Stimulated activated naive B cell treated with anti-CD40 and anti-IgM and Interleukin-4, amounts not matched to agents 10 μg/mL and 1 μg/mL and 100 μg/mL, for 72 hours (primary cell): ENCODE data around the gene PON3.

ENCODE experiments used
- ATAC-seq, 2 donors: fragments of 150-1000 bp; cut with Tn5 transposase; replicated peaks; 2 replicates each; pipeline ENCODE4 v1.10.0; 2021; ENCODE audit warnings: moderate library complexity in 1 of 2
- DNase-seq: peaks from one replicate; pipeline ENCODE4 v3.0.0; 2021
- H3K27ac Mint-ChIP-seq: one replicate; pipeline ENCODE4 v1.8.0; 2022; ENCODE audit warnings: mild to moderate bottlenecking, mixed read lengths
- H3K27me3 Mint-ChIP-seq, 2 donors: one replicate each; pipeline ENCODE4 v1.8.0; 2022; ENCODE audit warnings: mixed read lengths in 2 of 2
- H3K36me3 Mint-ChIP-seq, 2 donors: one replicate each; pipeline ENCODE4 v1.8.0; 2022; ENCODE audit warnings: mixed read lengths in 2 of 2, mild to moderate bottlenecking in 1 of 2
- H3K4me1 Mint-ChIP-seq, 2 donors: one replicate each; pipeline ENCODE4 v1.8.0; 2022; ENCODE audit warnings: mixed read lengths in 2 of 2, mild to moderate bottlenecking in 1 of 2
- H3K4me3 Mint-ChIP-seq, 2 donors: one replicate each; pipeline ENCODE4 v1.8.0; 2022; ENCODE audit warnings: mild to moderate bottlenecking in 2 of 2, mixed read lengths in 2 of 2, moderate library complexity in 1 of 2
- H3K9me3 Mint-ChIP-seq, 2 donors: one replicate each; pipeline ENCODE4 v1.8.0; 2022; ENCODE audit warnings: mixed read lengths in 2 of 2, mild to moderate bottlenecking in 1 of 2

Gene PON3

GRCh38 chr7:95342029-95342428 is 54.1 kb downstream of the PON3 start:
- ATAC-seq (no peak), DNase-seq (no peak)
- Mint-ChIP-seq H3K9me3 (peaks cover 0 to 3% of the 10 kb centered on the region in 2 donors), H3K36me3 (peaks cover 0 to 4% of the 10 kb centered on the region in 2 donors), H3K27ac (no peak overlapping the region), H3K4me3 (no peak overlapping the region), H3K4me1 (peaks cover 0 to 5% of the 10 kb centered on the region in 2 donors), H3K27me3 (peaks cover 5 to 10% of the 10 kb centered on the region in 2 donors)

- H3K9me3 Mint-ChIP-seq, result peaks cover 0 to 3% of the 10 kb centered on the region in 2 donors
- peaks cover 0 to 4% of the 10 kb centered on the region in 2 donors for H3K36me3 Mint-ChIP-seq
- ATAC-seq (no peak), DNase-seq (no peak)
- no peak overlapping the region for H3K4me3 Mint-ChIP-seq
- H3K27me3 Mint-ChIP-seq, result peaks cover 5 to 10% of the 10 kb centered on the region in 2 donors
- no peak overlapping the region for H3K27ac Mint-ChIP-seq
- H3K4me1 Mint-ChIP-seq, result peaks cover 0 to 5% of the 10 kb centered on the region in 2 donors
These were observed 55.7 kb downstream of the PON3 start for GRCh38 chr7:95340491-95340890.

GRCh38 chr7:95338832-95339231 is 57.3 kb downstream of the PON3 start:
- Mint-ChIP-seq H3K27me3 (peaks cover 4 to 5% of the 10 kb centered on the region in 2 donors), H3K36me3 (peaks cover 0 to 4% of the 10 kb centered on the region in 2 donors), H3K27ac (no peak overlapping the region), H3K4me3 (no peak overlapping the region), H3K4me1 (peaks cover 0 to 5% of the 10 kb centered on the region in 2 donors), H3K9me3 (peaks cover 0 to 3% of the 10 kb centered on the region in 2 donors)
- DNase-seq (no peak), ATAC-seq (no peak)

GRCh38 chr7:95335093-95335492 is 61.1 kb downstream of the PON3 start:
- Mint-ChIP-seq H3K9me3 (peaks cover 0 to 3% of the 10 kb centered on the region in 2 donors), H3K27me3 (peaks cover 0 to 5% of the 10 kb centered on the region in 2 donors), H3K4me1 (peaks cover 4 to 12% of the 10 kb centered on the region in 2 donors), H3K36me3 (peaks cover 0 to 4% of the 10 kb centered on the region in 2 donors), H3K27ac (no peak overlapping the region), H3K4me3 (no peak overlapping the region)
- DNase-seq (no peak), ATAC-seq (no peak)

- peaks cover 0 to 3% of the 10 kb centered on the region in 2 donors for H3K9me3 Mint-ChIP-seq
These were observed 61.7 kb downstream of the PON3 start for GRCh38 chr7:95334447-95334846.

GRCh38 chr7:95330961-95331337 is 65.2 kb downstream of the PON3 start:
- Mint-ChIP-seq H3K9me3 (peaks cover 0 to 3% of the 10 kb centered on the region in 2 donors), H3K36me3 (no peaks in the 10 kb centered on the region), H3K4me3 (peak overlapping the region; percentile 68 to 78), H3K4me1 (peaks cover 4 to 7% of the 10 kb centered on the region in 2 donors), H3K27me3 (peaks cover 5 to 8% of the 10 kb centered on the region in 2 donors), H3K27ac (no peak overlapping the region)
- DNase-seq (no peak), ATAC-seq (peak in 1 of 2 donors; percentile 12)

More at GRCh38 chr7:95334447-95334846, 61.7 kb downstream of the PON3 start:
- no peak for DNase-seq
- Mint-ChIP-seq H3K36me3 (peaks cover 0 to 4% of the 10 kb centered on the region in 2 donors), H3K27ac (no peak overlapping the region), H3K4me1 (peaks cover 4 to 7% of the 10 kb centered on the region in 2 donors), H3K27me3 (peaks cover 0 to 5% of the 10 kb centered on the region in 2 donors), H3K4me3 (no peak overlapping the region)
- no peak for ATAC-seq

- H3K27ac Mint-ChIP-seq, result no peak overlapping the region
- ATAC-seq, result peak; percentile 50 to 61
- no peak for DNase-seq
These were observed 65.8 kb downstream of the PON3 start for GRCh38 chr7:95330204-95330960.

GRCh38 chr7:95327356-95327755 is 68.8 kb downstream of the PON3 start:
- no peak overlapping the region for H3K27ac Mint-ChIP-seq
- no peaks in the 10 kb centered on the region for H3K36me3 Mint-ChIP-seq
- no peak overlapping the region for H3K4me3 Mint-ChIP-seq
- peaks cover 17 to 22% of the 10 kb centered on the region in 2 donors for H3K27me3 Mint-ChIP-seq
- H3K4me1 Mint-ChIP-seq, result peaks cover 7% of the 10 kb centered on the region in 2 donors
- DNase-seq, result no peak
- peaks cover 0 to 3% of the 10 kb centered on the region in 2 donors for H3K9me3 Mint-ChIP-seq
- no peak for ATAC-seq

More at GRCh38 chr7:95330204-95330960, 65.8 kb downstream of the PON3 start:
- peaks cover 0 to 3% of the 10 kb centered on the region in 2 donors for H3K9me3 Mint-ChIP-seq
- H3K27me3 Mint-ChIP-seq, result peaks cover 10 to 13% of the 10 kb centered on the region in 2 donors
- H3K4me1 Mint-ChIP-seq, result peaks cover 4 to 7% of the 10 kb centered on the region in 2 donors
- H3K36me3 Mint-ChIP-seq, result no peaks in the 10 kb centered on the region
- H3K4me3 Mint-ChIP-seq, result peak overlapping the region; percentile 68 to 78

- no peaks in the 10 kb centered on the region for H3K36me3 Mint-ChIP-seq
- ATAC-seq (peak; percentile 22 to 71), DNase-seq (no peak)
- peaks cover 0 to 3% of the 10 kb centered on the region in 2 donors for H3K9me3 Mint-ChIP-seq
- H3K4me3 Mint-ChIP-seq, result no peak within 1 kb of the TSS
- H3K27me3 Mint-ChIP-seq, result peaks cover 17 to 22% of the 10 kb centered on the region in 2 donors
- no peak within 1 kb of the TSS for H3K27ac Mint-ChIP-seq
- H3K4me1 Mint-ChIP-seq, result peaks cover 2 to 3% of the 10 kb centered on the region in 2 donors
These were observed 71.7 kb downstream of the PON3 start, which contains the start of gene PON1 for GRCh38 chr7:95324431-95324830. PON1 (minus strand) TSS chr7:95324532; CDS start chr7:95324475, 57 bp downstream.

- Mint-ChIP-seq H3K4me3 (no peak overlapping the region), H3K36me3 (no peaks in the 10 kb centered on the region), H3K4me1 (peaks cover 2 to 6% of the 10 kb centered on the region in 2 donors), H3K9me3 (peaks cover 0 to 3% of the 10 kb centered on the region in 2 donors), H3K27ac (no peak overlapping the region), H3K27me3 (peaks cover 17 to 22% of the 10 kb centered on the region in 2 donors)
- ATAC-seq (no peak), DNase-seq (no peak)
These were observed 72.6 kb downstream of the PON3 start for GRCh38 chr7:95323410-95324129.

- ATAC-seq (no peak), DNase-seq (no peak)
- H3K9me3 Mint-ChIP-seq, result peaks cover 0 to 3% of the 10 kb centered on the region in 2 donors
- H3K4me3 Mint-ChIP-seq, result no peak overlapping the region
- peaks cover 2 to 6% of the 10 kb centered on the region in 2 donors for H3K4me1 Mint-ChIP-seq
- no peaks in the 10 kb centered on the region for H3K36me3 Mint-ChIP-seq
- H3K27ac Mint-ChIP-seq, result no peak overlapping the region
- peaks cover 17 to 22% of the 10 kb centered on the region in 2 donors for H3K27me3 Mint-ChIP-seq
These were observed 73.3 kb downstream of the PON3 start for GRCh38 chr7:95322854-95323253.

- no peak for DNase-seq
- ATAC-seq, result no peak
- H3K36me3 Mint-ChIP-seq, result no peaks in the 10 kb centered on the region
- H3K4me3 Mint-ChIP-seq, result no peak overlapping the region
- peaks cover 0 to 3% of the 10 kb centered on the region in 2 donors for H3K9me3 Mint-ChIP-seq
- H3K27ac Mint-ChIP-seq, result no peak overlapping the region
- H3K4me1 Mint-ChIP-seq, result peaks cover 2 to 6% of the 10 kb centered on the region in 2 donors
- H3K27me3 Mint-ChIP-seq, result peaks cover 17% of the 10 kb centered on the region in 2 donors
These were observed 73.8 kb downstream of the PON3 start for GRCh38 chr7:95322396-95322795.

- Mint-ChIP-seq H3K27me3 (peaks cover 14 to 17% of the 10 kb centered on the region in 2 donors), H3K36me3 (no peaks in the 10 kb centered on the region), H3K4me1 (peaks cover 2 to 6% of the 10 kb centered on the region in 2 donors), H3K9me3 (peaks cover 0 to 3% of the 10 kb centered on the region in 2 donors), H3K4me3 (no peak overlapping the region), H3K27ac (no peak overlapping the region)
- no peak for DNase-seq
- no peak for ATAC-seq
These were observed 74.5 kb downstream of the PON3 start for GRCh38 chr7:95321720-95322119.

- no peak for DNase-seq
- H3K4me3 Mint-ChIP-seq, result no peak overlapping the region
- H3K4me1 Mint-ChIP-seq, result peaks cover 2 to 6% of the 10 kb centered on the region in 2 donors
- no peak for ATAC-seq
- peaks cover 10 to 12% of the 10 kb centered on the region in 2 donors for H3K27me3 Mint-ChIP-seq
- no peak overlapping the region for H3K27ac Mint-ChIP-seq
- no peaks in the 10 kb centered on the region for H3K36me3 Mint-ChIP-seq
- no peaks in the 10 kb centered on the region for H3K9me3 Mint-ChIP-seq
These were observed 75.5 kb downstream of the PON3 start for GRCh38 chr7:95320651-95321050.
